ENCODE measurements around the gene PAX5. TPM values are rescaled to one million over a fixed set of nuclear protein-coding genes. Genes with fewer than 3 reads are reported as not detected.

The PAX5 gene
- total and polyA plus RNA-seq, 4 donors = 0.08 to 2.3 (median 0.40) TPM

- ATAC-seq (ENCODE audit: insufficient read depth, low FRiP score) (no peak), DNase-seq (no peak)
- no peak overlapping the region for H3K4me3 ChIP-seq
- no peak overlapping the region for H3K27ac ChIP-seq (ENCODE audit: low read depth in 1 of 2, low read length in 1 of 2)
- WGBS, 2 donors = 64 to 66% methylated on average over 8 of the region's 8 CpGs
- peaks cover under 1 to 91% (median 82%) of the 10 kb centered on the region in 3 donors for H3K27me3 ChIP-seq (ENCODE audit: control insufficient read depth in 3 of 3, insufficient read depth in 3 of 3, low read length in 2 of 3)
- H3K4me1 ChIP-seq (ENCODE audit: control insufficient read depth in 5 of 5, insufficient read depth in 5 of 5, low read length in 5 of 5) = peaks cover 0 to 18% (median 10%) of the 10 kb centered on the region in 5 donors
- no peaks in the 10 kb centered on the region for H3K36me3 ChIP-seq (ENCODE audit: control insufficient read depth in 4 of 4, insufficient read depth in 4 of 4, low read length in 4 of 4)
- H3K9me3 ChIP-seq (ENCODE audit: control insufficient read depth in 4 of 4, insufficient read depth in 3 of 4, low read length in 3 of 4) = peaks cover 0 to 4% (median 0%) of the 10 kb centered on the region in 4 donors
- TF ChIP-seq CTCF (IDR thresholded peaks at IDR 0.05; ENCODE audit: control extremely low read depth, extremely low read depth) = no peak
- H3K9ac ChIP-seq (ENCODE audit: insufficient read depth in 1 of 2, low read length in 2 of 2) = no peak overlapping the region
Measured at GRCh38 chr9:37040508-37041127, 6.5 kb upstream of the PAX5 start.

GRCh38 chr9:37038943-37039464 is 4.9 kb upstream of the PAX5 start:
- peaks cover 8 to 91% (median 79%) of the 10 kb centered on the region in 3 donors for H3K27me3 ChIP-seq (ENCODE audit: control insufficient read depth in 3 of 3, insufficient read depth in 3 of 3, low read length in 2 of 3)
- ATAC-seq (ENCODE audit: insufficient read depth, low FRiP score) = no peak

GRCh38 chr9:37038302-37038942 is 4.4 kb upstream of the PAX5 start:
- TF ChIP-seq CTCF (IDR thresholded peaks at IDR 0.05; ENCODE audit: control extremely low read depth, extremely low read depth) = no peak
- DNase-seq (no peak), ATAC-seq (ENCODE audit: insufficient read depth, low FRiP score) (no peak)
- peaks cover 0 to 24% (median 12%) of the 10 kb centered on the region in 5 donors for H3K4me1 ChIP-seq (ENCODE audit: control insufficient read depth in 5 of 5, insufficient read depth in 5 of 5, low read length in 5 of 5)
- H3K4me3 ChIP-seq = no peak overlapping the region
- WGBS, 2 donors = 18 to 21% methylated on average over 14 of the region's 14 CpGs
- no peak overlapping the region for H3K27ac ChIP-seq (ENCODE audit: low read depth in 1 of 2, low read length in 1 of 2)
- H3K36me3 ChIP-seq (ENCODE audit: control insufficient read depth in 4 of 4, insufficient read depth in 4 of 4, low read length in 4 of 4) = no peaks in the 10 kb centered on the region
- peaks cover 0 to 4% (median 0%) of the 10 kb centered on the region in 4 donors for H3K9me3 ChIP-seq (ENCODE audit: control insufficient read depth in 4 of 4, insufficient read depth in 3 of 4, low read length in 3 of 4)
- no peak overlapping the region for H3K9ac ChIP-seq (ENCODE audit: insufficient read depth in 1 of 2, low read length in 2 of 2)
- H3K27me3 ChIP-seq (ENCODE audit: control insufficient read depth in 3 of 3, insufficient read depth in 3 of 3, low read length in 2 of 3) = peaks cover 8 to 91% (median 80%) of the 10 kb centered on the region in 3 donors

More at GRCh38 chr9:37038943-37039464, 4.9 kb upstream of the PAX5 start:
- Histone ChIP-seq H3K27ac (ENCODE audit: low read depth in 1 of 2, low read length in 1 of 2) (no peak overlapping the region), H3K36me3 (ENCODE audit: control insufficient read depth in 4 of 4, insufficient read depth in 4 of 4, low read length in 4 of 4) (no peaks in the 10 kb centered on the region), H3K4me3 (no peak overlapping the region), H3K9me3 (ENCODE audit: control insufficient read depth in 4 of 4, insufficient read depth in 3 of 4, low read length in 3 of 4) (peaks cover 0 to 4% (median 0%) of the 10 kb centered on the region in 4 donors), H3K9ac (ENCODE audit: insufficient read depth in 1 of 2, low read length in 2 of 2) (no peak overlapping the region), H3K4me1 (ENCODE audit: control insufficient read depth in 5 of 5, insufficient read depth in 5 of 5, low read length in 5 of 5) (peaks cover 0 to 24% (median 12%) of the 10 kb centered on the region in 5 donors)
- peak in 1 of 3 donors; percentile 21 for DNase-seq
- 27 to 29% methylated on average over 14 of the region's 14 CpGs for WGBS, 2 donors
- TF ChIP-seq CTCF (IDR thresholded peaks at IDR 0.05; ENCODE audit: control extremely low read depth, extremely low read depth) = no peak
